GM18499 (cell line): Measurements from ENCODE around the gene GPATCH1.

Source experiments
- ATAC-seq: cut with Tn5 transposase; IDR thresholded peaks from one replicate; pipeline ENCODE4 v1.9.1; 2021; ENCODE audit warnings: moderate number of reproducible peaks; ENCODE audit not compliant: insufficient read depth, unreplicated experiment

The GPATCH1 gene

DNA sequence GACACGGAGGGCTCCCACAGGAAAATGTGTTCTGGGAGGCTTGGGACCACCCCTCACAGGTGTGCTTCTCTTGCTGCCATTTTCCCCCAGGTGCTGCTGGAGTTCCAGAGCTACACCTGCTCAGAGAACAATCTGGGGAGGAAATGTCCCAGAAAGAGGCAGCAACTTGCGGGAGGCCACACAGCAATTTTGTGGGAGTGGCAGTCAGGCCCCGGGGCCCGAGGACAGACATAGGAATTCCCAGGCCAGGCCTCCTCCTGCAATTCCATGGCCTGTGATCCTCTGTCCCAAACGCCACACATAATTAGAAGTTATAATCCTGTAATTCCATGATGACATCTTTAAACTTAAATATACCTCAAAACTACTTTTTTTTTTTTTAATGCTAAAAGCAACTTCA, 18.1 kb upstream of the GPATCH1 start:
- no peak for ATAC-seq

- ATAC-seq, result no peak
These were observed 17.6 kb upstream of the GPATCH1 start for GRCh38 chr19:33063356-33063752.

DNA sequence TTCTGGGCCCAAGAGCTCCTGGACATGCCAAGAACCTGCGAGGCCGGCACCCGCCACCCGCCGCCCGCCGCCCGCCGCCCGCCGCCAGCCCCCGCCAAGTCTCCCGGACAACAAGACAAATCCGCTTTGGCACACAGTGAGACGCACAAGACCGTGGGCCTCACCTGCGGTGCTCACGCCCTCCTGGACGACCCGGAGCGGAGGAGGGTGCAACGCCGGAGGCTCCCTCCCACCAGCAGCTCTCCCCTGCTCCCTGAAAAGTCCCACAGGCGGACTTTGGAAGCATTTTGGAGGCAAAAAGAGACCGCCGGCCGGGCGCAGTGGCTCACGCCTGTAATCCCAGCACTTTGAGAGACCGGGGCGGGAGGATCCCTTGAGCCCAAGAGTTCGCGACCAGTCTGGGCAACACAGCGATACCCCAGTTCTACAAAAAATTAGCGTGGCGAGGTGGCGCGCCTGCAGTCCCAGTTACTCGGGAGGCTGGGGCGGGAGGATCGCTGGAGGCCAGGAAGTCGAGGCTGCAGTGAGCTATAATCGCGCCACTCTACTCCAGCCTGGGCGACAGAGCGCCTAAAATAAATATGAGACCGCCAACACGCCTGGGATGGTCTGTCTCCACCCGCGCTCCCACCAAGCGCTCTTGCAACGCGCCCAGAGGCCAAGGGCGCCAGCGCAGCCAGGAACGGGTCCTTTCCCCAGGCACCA, 17.1 kb upstream of the GPATCH1 start:
- no peak for ATAC-seq

DNA sequence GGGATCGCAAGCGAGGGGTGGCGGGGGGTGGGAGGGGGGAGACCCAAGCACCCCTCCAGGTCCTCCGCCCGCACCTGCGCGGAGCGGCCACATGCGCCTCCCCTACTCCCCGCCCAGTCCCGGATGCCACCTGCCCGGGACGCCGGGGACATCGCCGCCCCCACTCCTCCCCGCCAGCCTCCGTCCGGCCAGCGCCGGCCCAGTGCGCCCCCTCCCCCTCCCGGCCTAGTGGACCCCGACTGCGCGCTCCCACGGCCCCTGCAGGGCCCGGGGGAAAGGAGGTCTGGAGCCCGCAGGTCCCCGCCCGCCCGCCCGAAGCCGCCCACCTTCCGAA, 16.6 kb upstream of the GPATCH1 start:
- no peak for ATAC-seq

DNA sequence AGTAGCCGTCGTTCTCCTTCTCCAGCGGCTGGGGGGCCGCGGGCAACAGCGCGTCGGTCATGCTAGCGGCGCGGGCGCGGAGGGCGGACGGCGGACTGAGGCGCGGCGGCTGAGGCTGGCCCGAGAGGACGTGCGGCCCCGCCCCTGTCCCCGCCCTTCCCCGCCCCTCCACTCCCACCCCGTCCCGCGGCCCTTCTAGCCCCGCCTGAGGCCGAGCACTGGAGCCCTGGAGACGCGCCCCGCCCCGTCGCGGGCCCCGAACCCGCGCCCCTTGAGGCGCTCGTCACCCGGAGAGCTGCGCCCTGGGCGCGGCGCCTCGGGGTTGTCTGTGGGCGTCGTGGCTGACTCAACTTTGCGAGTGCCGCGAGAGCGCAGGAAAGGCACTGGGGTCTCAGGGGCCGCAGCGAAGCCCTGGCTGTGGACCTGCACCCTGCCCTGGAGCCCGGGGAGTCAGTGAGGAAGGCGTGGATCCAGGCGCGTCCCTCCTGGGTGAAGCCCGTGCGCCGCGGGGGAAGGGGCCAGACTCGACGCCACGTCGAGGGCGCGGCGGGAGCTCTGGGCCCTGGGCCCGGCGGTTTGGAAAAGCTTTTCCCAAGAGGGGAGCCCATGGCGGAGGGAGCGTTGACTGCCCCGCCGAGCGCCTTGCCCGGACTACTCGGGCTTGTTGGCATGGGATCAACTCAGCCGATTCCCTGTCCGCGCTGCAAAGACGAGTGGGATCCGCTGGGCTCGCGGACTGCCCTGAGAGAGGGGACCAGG, 16.0 kb upstream of the GPATCH1 start, which contains the start of gene RHPN2:
TSS of gene RHPN2 (minus strand) at position 97 of the 759 bp plus-strand sequence. CDS start at position 61, 36 bp downstream.
- ATAC-seq, result no peak

DNA sequence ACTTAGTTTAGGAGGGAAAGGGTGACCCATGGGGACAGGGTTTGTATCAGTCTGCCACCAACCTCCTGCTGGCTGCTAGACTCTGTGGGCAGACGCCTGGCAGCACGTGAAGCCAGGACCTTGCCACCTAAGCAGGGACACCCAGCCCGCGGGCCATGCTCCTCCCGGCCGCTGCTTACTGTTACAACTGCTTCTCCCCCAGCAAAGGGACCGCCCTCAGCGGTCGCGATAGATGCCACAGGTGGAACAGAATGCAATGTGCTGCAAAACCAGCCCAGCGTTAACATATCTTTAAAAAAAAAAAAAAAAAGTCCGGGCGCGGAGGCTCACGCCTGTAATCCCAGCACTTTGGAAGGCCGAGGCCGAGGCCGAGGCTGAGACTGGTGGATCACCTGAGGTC, 14.4 kb upstream of the GPATCH1 start:
- no peak for ATAC-seq

GRCh38 chr19:33067121-33067520, 13.9 kb upstream of the GPATCH1 start:
- no peak for ATAC-seq

- no peak for ATAC-seq
These were observed 9.1 kb upstream of the GPATCH1 start for GRCh38 chr19:33071887-33072286.

DNA sequence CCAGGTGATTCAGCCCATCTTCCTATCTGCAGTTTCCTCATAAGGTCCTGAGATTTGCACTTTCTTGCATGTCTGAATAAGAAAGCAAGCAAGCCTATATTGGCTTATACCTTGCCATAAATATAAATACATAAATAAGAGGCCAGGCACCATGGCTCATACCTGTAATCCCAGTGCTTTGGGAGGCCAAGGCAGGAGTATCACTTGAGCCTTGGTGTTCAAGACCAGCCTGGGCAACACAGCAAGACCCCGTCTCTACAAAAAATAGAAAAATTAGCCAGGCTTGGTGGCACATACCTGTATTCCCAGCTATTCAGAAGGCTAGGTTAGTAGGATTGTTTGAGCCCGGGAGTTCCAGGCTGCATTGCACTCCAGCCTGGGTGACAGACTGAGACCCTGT, 5.5 kb upstream of the GPATCH1 start:
- ATAC-seq, result no peak

DNA sequence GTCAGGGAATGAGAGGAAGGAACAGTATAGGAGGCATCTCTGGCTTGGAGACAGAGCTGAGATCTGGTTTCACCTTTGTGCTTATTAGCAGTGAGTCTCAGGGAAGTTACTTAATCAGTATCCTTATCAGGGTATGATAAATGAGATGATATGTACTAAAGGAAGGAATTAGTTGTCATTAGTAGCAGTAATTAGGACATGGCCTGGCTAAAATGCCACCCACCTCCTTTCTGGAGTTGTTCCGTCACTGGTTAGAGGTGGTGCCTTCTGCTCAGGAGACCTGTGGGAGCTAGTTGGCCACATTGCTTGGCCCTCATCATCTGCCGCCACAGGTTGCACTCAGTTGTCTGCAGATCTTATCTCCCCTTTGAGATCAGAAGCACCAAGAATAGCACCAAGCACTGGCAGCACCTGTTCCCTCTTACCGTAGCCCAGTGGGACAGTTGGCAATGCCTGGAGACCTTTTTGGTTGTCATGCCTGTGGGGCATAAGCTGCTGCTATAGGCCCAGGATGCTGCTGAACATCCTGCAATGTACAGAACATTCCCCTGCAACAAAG, 4.7 kb downstream of the GPATCH1 start:
- no peak for ATAC-seq

GRCh38 chr19:33086955-33087354, 6.0 kb downstream of the GPATCH1 start:
- ATAC-seq, result no peak

- no peak for ATAC-seq
These were observed 8.0 kb downstream of the GPATCH1 start for GRCh38 chr19:33089010-33089409.

DNA sequence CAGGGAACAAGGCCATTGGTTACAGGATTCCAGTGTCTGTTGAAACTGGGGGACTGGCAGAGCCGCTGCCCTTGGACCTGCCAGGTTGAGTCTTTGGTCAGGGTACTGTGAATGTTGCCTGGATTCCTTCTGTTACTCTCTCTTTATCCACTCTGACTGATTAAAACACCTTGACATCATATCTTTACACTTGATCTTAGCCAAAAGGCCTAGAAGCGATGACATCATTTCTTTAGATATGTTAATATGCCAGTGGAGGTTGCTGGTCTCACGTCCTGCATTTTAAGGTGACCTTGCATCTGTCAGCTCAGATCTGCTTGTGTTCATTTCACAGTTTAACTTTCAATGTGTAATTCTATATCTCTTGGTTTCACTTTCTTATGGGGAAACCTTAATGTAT, 9.2 kb downstream of the GPATCH1 start:
- ATAC-seq, result no peak

DNA sequence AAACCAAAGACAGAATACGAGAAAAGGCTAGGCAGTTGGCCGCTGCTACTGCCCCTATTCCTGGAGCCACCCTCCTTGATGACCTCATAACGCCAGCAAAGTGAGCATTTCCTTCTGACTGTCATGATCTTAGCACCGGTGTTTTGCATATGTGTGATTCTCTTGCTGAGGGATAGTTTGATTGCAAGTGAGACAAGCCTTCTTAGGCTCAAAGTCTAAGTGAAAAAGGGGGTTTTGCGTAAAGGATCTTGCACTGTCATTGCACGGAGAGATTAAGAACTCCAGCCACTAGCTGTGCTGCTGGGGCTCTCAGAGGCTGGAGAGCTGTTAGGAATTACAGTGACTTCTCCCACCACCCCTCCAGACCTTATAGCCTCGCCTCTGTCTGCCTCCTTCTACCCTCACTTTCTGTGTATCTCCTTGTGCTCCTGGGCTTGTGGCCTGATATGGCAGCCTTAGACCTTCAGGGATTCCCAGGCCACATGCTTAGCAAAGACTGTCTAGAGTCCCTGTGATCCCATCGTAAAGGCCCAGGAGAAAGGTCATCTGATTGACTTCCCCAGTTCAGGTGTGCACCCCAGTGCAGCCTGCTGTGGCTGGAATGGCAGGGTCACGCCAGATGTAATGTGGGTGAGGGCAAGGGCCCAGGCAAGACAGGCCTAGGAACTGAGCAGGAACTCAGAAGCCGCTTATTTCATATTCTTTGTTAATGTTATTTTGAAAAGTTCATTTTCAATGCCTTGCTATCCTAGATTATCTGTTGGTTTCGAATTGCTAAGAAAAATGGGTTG, 12.6 kb downstream of the GPATCH1 start:
- no peak for ATAC-seq

DNA sequence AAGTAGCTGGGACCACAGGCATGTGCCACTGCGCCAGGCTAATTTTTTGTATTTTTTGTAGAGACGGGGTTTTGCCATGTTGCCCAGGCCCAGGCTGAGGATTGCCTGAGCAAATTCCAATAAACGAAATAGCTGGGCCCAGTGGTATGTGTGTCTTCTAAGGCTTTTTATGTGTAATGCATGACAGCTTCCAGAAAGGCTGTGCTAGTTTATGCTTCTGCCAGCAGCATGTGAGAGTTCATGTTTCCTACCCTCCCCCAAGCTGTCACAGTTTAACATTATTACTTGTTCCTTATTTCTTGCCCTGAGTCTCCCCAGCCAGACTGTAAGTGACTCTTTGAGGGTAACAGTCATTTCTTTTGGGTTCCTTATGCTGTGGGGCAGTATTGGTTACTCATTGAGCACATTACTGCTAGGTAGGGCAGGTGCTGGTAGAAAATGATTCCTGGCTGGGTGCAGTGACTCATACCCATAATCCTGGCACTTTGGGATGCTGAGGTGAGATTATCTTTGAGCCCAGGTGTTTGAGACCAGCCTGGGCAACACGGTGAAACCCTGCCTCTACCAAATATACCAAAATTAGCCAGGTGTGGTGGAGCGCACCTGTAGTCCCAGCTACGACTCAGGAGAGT, 13.6 kb downstream of the GPATCH1 start:
- ATAC-seq, result no peak

- no peak for ATAC-seq
These were observed 15.0 kb downstream of the GPATCH1 start for GRCh38 chr19:33096005-33096404.

DNA sequence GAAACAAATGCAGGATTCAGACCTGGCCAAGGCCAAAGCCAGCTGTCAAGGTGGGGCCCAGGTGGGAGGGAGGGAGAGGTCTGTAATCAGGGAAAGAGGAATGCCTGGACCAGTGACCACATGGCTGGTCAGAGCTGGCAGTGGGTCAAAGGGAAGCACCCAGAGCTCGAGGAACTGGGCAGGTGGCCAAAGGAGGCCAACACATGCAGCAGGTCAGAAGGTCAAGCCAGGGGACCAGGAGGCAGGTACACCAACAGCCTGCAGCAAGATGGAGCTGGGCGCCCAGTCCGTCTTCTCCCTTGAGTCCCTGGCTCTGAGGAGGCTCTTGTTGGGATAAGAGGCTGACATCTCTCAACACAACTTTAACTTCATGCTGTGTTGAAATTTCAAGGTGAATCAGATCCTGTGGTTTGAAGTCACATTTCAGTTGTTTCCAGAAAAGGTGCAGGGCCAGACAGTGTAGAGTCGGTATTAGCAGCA, 17.1 kb downstream of the GPATCH1 start:
- ATAC-seq, result no peak

- no peak for ATAC-seq
These were observed 20.1 kb downstream of the GPATCH1 start for GRCh38 chr19:33100894-33101644.

GRCh38 chr19:33102893-33103292, 21.9 kb downstream of the GPATCH1 start:
- no peak for ATAC-seq

DNA sequence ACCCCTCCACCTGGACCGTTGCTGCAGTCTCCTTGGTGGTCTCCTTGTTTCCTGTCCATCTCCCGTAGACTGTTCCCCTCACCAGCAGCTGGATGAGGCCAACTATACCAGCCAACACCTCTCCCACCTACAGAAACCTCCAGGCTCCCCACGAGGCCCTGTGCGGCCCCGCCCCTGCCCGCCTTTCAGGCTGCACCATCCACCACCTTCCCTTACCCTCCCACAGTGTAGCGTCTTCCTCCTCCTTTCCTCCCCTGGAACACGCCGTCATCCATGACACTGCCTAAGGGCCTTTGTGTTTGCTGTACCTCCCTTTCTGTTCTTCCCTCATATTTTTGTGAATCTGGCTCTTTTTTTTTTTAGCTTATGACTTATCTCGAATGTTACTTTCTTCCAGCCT, 27.2 kb downstream of the GPATCH1 start:
- no peak for ATAC-seq
